ENCODE measurements around the gene ZKSCAN5.

GRCh38 chr7:99457650-99458493, 46.6 kb upstream of the ZKSCAN5 start:
- TF ChIP-seq CTCF (IDR thresholded peaks at IDR 0.05) (no peak), POLR2A (IDR thresholded peaks at IDR 0.05) (no peak), POLR2AphosphoS5 (IDR thresholded peaks at IDR 0.05) (no peak), EP300 (IDR thresholded peaks at IDR 0.05) (no peak)

All from suprapubic skin (tissue), 4 donors.